IMR-90 (cell line): ENCODE measurements around the gene ASCL3. TPM values are rescaled to one million over a fixed set of nuclear protein-coding genes. Genes with fewer than 3 reads are reported as not detected.

Experiments used
- ATAC-seq: fragments of 200-7000 bp; cut with Tn5 transposase; 2 replicates; pipeline ENCODE4 v1.9.1; 2020; ENCODE audit warnings: low read depth, mild to moderate bottlenecking, moderate library complexity
- BruUV-seq: library from RNA; stranded (reverse); fragments of 400-500 nt; replicated peaks from 2 replicates; lab custom pipeline; 2021; lab: Mats Ljungman, UMichigan
- CTCF ChIA-PET: fragments of 300-600 bp; formaldehyde crosslinking; extraction: SDS; loops from one replicate; lab custom pipeline; 2021; ENCODE audit warnings: antibody characterized with exemption; lab: Yijun Ruan, JAX
- POLR2A ChIA-PET: fragments of 300-600 bp; sonication (Branson Sonifier 250); formaldehyde crosslinking; loops from one replicate; lab custom pipeline; 2022; ENCODE audit warnings: antibody characterized with exemption; ENCODE audit not compliant: unreplicated experiment; lab: Charles Lee
- DNase-seq: peaks from one replicate; pipeline ENCODE4 v3.0.0; 2013
- H2AFZ ChIP-seq: replicated peaks from 2 replicates; pipeline ENCODE3; 2013; ENCODE audit warnings: low read length, mild to moderate bottlenecking; ENCODE audit not compliant: poor library complexity
- H2AK5ac ChIP-seq: 2 replicates; pipeline ENCODE4 v1.6.1; 2013; ENCODE audit warnings: low read depth, low read length, inconsistent platforms
- H2AK9ac ChIP-seq: replicated peaks from 2 replicates; pipeline ENCODE3; 2013; ENCODE audit warnings: mild to moderate bottlenecking, low read depth, low read length, moderate library complexity; ENCODE audit not compliant: poor library complexity
- H2BK120ac ChIP-seq: 2 replicates; pipeline ENCODE4 v1.6.1; 2013; ENCODE audit warnings: low read depth, low read length, inconsistent platforms
- H2BK15ac ChIP-seq: 3 replicates; pipeline ENCODE4 v1.6.1; 2013; ENCODE audit warnings: low read depth, low read length, inconsistent platforms
- H2BK20ac ChIP-seq: 2 replicates; pipeline ENCODE4 v1.6.1; 2013; ENCODE audit warnings: low read depth, mild to moderate bottlenecking, inconsistent platforms, low read length, moderate library complexity
- H2BK5ac ChIP-seq: 2 replicates; pipeline ENCODE4 v1.6.1; 2013; ENCODE audit warnings: mild to moderate bottlenecking, low read depth, low read length, inconsistent platforms; ENCODE audit not compliant: poor library complexity, severe bottlenecking
- H3K14ac ChIP-seq: replicated peaks from 2 replicates; pipeline ENCODE4 v1.6.1; 2013; ENCODE audit warnings: low read depth, low read length, inconsistent platforms
- H3K18ac ChIP-seq: 2 replicates; pipeline ENCODE4 v1.6.1; 2013; ENCODE audit warnings: low read depth, low read length, control low read depth
- H3K23ac ChIP-seq: 2 replicates; pipeline ENCODE4 v1.6.1; 2013; ENCODE audit warnings: low read depth, low read length, inconsistent platforms
- H3K27ac ChIP-seq: 2 replicates; pipeline ENCODE4 v1.5.1; 2013; ENCODE audit warnings: mild to moderate bottlenecking, control low read depth, low read length; ENCODE audit not compliant: insufficient read depth
- H3K27me3 ChIP-seq: 2 replicates; pipeline ENCODE4 v1.6.1; 2013; ENCODE audit warnings: low read length; ENCODE audit not compliant: control insufficient read depth, insufficient read depth
- H3K36me3 ChIP-seq: 2 replicates; pipeline ENCODE4 v1.6.1; 2013; ENCODE audit warnings: low read length, mixed read lengths; ENCODE audit not compliant: control insufficient read depth, insufficient read depth
- H3K4ac ChIP-seq: 2 replicates; pipeline ENCODE4 v1.6.1; 2013; ENCODE audit warnings: low read depth, low read length, inconsistent platforms
- H3K4me1 ChIP-seq: 2 replicates; pipeline ENCODE4 v1.6.1; 2013; ENCODE audit warnings: low read length, mixed read lengths; ENCODE audit not compliant: control insufficient read depth, insufficient read depth
- H3K4me2 ChIP-seq: 2 replicates; pipeline ENCODE4 v1.6.1; 2013; ENCODE audit warnings: low read depth, mild to moderate bottlenecking, control low read depth, low read length, moderate library complexity
- H3K4me3 ChIP-seq: 2 replicates; pipeline ENCODE4 v1.5.1; 2013; ENCODE audit warnings: low read depth, mild to moderate bottlenecking, control low read depth, low read length, moderate library complexity; ENCODE audit not compliant: insufficient read depth
- H3K56ac ChIP-seq: 2 replicates; pipeline ENCODE4 v1.6.1; 2013; ENCODE audit warnings: low read length, inconsistent platforms; ENCODE audit not compliant: insufficient read depth; ENCODE audit errors: extremely low read depth
- H3K79me1 ChIP-seq, 2 experiments: 2 replicates each; pipeline ENCODE4 v1.6.1; 2013; ENCODE audit warnings: low read length in 2 of 2, inconsistent platforms in 1 of 2, low read depth in 1 of 2
- H3K9ac ChIP-seq: 2 replicates; pipeline ENCODE4 v1.6.1; 2013; ENCODE audit warnings: low read depth, low read length, control low read depth
- H3K9me1 ChIP-seq: 2 replicates; pipeline ENCODE4 v1.6.1; 2013; ENCODE audit warnings: low read length, inconsistent platforms; ENCODE audit not compliant: insufficient read depth
- H3K9me3 ChIP-seq: 2 replicates; pipeline ENCODE4 v1.6.1; 2013; ENCODE audit warnings: low read length; ENCODE audit not compliant: control insufficient read depth, insufficient read depth
- H4K20me1 ChIP-seq: 2 replicates; pipeline ENCODE4 v1.6.1; 2013; ENCODE audit warnings: low read length, inconsistent platforms; ENCODE audit not compliant: insufficient read depth
- H4K5ac ChIP-seq: 2 replicates; pipeline ENCODE4 v1.6.1; 2013; ENCODE audit warnings: mild to moderate bottlenecking, low read depth, low read length, control low read depth
- H4K8ac ChIP-seq, 2 experiments: 2 replicates each; pipeline ENCODE4 v1.6.1; 2013; ENCODE audit warnings: low read depth in 2 of 2, low read length in 2 of 2, control low read depth in 1 of 2, inconsistent platforms in 1 of 2
- H4K91ac ChIP-seq: 2 replicates; pipeline ENCODE4 v1.6.1; 2013; ENCODE audit warnings: low read depth, low read length, inconsistent platforms; ENCODE audit not compliant: insufficient read depth
- MAZ ChIP-seq: IDR thresholded peaks from 2 replicates; pipeline ENCODE4 v1.6.1; 2012; ENCODE audit warnings: low read depth, mild to moderate bottlenecking, low read length, improper control_type of control experiment, moderate library complexity, borderline replicate concordance
- WGBS, 2 experiments: methylation state at CpG; one replicate each; pipeline versions ENCODE4 v1.1.5 to v1.1.7; 2013; ENCODE audit warnings: missing lambda C conversion rate in 2 of 2; ENCODE audit not compliant: insufficient read length in 1 of 2; ENCODE audit errors: extremely low coverage in 2 of 2; 5-methylcytosine and 5-hydroxymethylcytosine counted together
- dilution Hi-C: fragments of 300-500 bp; cut with HindIII; formaldehyde crosslinking; loops from one replicate; pipeline ENCODE4 v1.14.3; 2018; ENCODE audit warnings: low sequenced_read_pairs; ENCODE audit not compliant: unreplicated experiment
- in situ Hi-C: fragments of 300-500 bp; cut with MboI; formaldehyde crosslinking; loops from 3 replicates; pipeline ENCODE4 v1.14.3; 2019; ENCODE audit warnings: low sequenced_read_pairs, inconsistent platforms, mixed read lengths
- intact Hi-C: fragments of 100-400 bp; cut with micrococcal nuclease; formaldehyde crosslinking; loops from 2 replicates; pipeline ENCODE4 v1.10.0; 2022
- polyA plus RNA-seq, 3 experiments: library from polyadenylated mRNA; depleted of rRNA; stranded (reverse); fragments of >200 nt; gene quantifications; 2 replicates each; pipeline ENCODE4 v1.2.3, GENCODE V29; 2012; ENCODE audit warnings: low replicate concordance in 1 of 3
- total RNA-seq: library from RNA; depleted of rRNA; stranded (reverse); fragments of >200 nt; gene quantifications from 2 replicates; pipeline ENCODE4 v1.2.3, GENCODE V29; 2012

Gene ASCL3
- total and polyA plus RNA-seq, 2 of the 4 experiments (the other 2 are of a cell fraction), result not detected

DNA sequence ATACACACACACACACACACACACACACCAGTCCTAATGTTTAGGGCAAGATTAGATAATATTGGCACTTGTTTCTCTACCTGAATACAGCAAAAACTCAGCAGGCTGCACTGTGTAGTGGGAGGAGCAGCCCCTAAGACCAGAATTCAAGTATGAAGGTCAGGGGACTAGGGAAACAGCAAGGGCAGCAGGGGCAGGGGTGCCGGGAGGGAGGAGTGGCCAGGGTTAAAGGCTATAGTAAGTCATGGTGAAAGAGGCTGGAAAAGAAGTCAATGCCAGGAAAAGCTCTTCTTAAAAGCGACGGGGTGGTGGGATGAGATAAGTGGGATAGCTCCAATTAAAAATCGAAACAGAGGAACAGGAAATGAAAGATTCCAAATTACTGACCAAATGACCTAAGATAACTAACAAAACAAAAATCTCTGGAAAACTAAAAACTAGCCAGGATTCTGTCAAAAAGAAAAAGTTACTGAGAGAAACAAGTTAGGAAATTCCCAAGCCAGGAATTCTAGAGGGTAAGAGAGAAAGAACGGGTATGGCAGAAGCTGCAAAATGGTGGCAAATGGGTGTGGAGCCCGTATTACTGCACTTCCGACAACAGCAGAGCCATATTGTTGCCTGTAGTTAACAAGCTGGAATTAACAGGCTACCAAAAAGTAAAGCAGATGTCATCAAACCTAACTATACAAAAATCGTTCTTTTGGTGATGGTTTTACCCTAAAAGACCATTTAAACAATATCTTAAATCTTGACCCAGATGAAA lies 1.3 kb downstream of the ASCL3 start:
- H3K18ac ChIP-seq, result no peak overlapping the region
- H4K20me1 ChIP-seq, result no peaks in the 10 kb centered on the region
- H2AK5ac ChIP-seq, result no peak overlapping the region
- 0 out of 2 replicates have a peak overlapping the region, but pooled peaks have one; percentile 35 for H3K14ac ChIP-seq
- no peak overlapping the region for H2BK120ac ChIP-seq
- no peak overlapping the region for H3K4me3 ChIP-seq
- H2AK9ac ChIP-seq, result no peak overlapping the region
- H3K4me1 ChIP-seq, result peaks cover 3% of the 10 kb centered on the region; the same call in 1 of the 2 replicates
- no peak overlapping the region; a peak in 1 of 4 replicates for H4K8ac ChIP-seq
- H4K5ac ChIP-seq, result no peak overlapping the region
- CTCF ChIA-PET, result interaction anchor here (1.6 to 1.8 kb wide), 2 partner anchors 8 to 27 kb away, joined by 5 to 6 read pairs; no protein-coding TSS in a partner anchor
- H2BK20ac ChIP-seq, result no peak overlapping the region
- intact Hi-C loops, result no loop called here
- H3K9ac ChIP-seq, result no peak overlapping the region
- H2BK15ac ChIP-seq, result no peak overlapping the region
- DNase-seq (no peak), ATAC-seq (no peak)
- no peak overlapping the region for H4K91ac ChIP-seq
- in situ Hi-C loops, result no loop called here
- no peaks in the 10 kb centered on the region for H3K9me1 ChIP-seq
- no peaks in the 10 kb centered on the region for H3K27me3 ChIP-seq
- H3K79me1 ChIP-seq, result no peaks in the 10 kb centered on the region
- no peak overlapping the region for H3K27ac ChIP-seq
- H3K4ac ChIP-seq, result 0 out of 2 replicates have a peak overlapping the region, but pooled peaks have one; percentile 17
- no peak overlapping the region for H2AFZ ChIP-seq
- POLR2A ChIA-PET, result no interaction called here
- no peaks in the 10 kb centered on the region for H3K36me3 ChIP-seq
- no TSS peak for BruUV-seq
- dilution Hi-C loops, result no loop called here
- H3K56ac ChIP-seq, result no peak overlapping the region
- H3K9me3 ChIP-seq, result no peaks in the 10 kb centered on the region
- H2BK5ac ChIP-seq, result no peak overlapping the region
- no peak overlapping the region for H3K4me2 ChIP-seq
- WGBS, 2 experiments, result 30% methylated on average over 1 of the region's 8 CpGs; no CpG with 5 or more reads in 1 of the 2 experiments
- TF ChIP-seq MAZ, result no peak
- no peak overlapping the region; the same call in 1 of the 2 replicates for H3K23ac ChIP-seq
